Measurements from ENCODE around the gene HGFAC.

DNA sequence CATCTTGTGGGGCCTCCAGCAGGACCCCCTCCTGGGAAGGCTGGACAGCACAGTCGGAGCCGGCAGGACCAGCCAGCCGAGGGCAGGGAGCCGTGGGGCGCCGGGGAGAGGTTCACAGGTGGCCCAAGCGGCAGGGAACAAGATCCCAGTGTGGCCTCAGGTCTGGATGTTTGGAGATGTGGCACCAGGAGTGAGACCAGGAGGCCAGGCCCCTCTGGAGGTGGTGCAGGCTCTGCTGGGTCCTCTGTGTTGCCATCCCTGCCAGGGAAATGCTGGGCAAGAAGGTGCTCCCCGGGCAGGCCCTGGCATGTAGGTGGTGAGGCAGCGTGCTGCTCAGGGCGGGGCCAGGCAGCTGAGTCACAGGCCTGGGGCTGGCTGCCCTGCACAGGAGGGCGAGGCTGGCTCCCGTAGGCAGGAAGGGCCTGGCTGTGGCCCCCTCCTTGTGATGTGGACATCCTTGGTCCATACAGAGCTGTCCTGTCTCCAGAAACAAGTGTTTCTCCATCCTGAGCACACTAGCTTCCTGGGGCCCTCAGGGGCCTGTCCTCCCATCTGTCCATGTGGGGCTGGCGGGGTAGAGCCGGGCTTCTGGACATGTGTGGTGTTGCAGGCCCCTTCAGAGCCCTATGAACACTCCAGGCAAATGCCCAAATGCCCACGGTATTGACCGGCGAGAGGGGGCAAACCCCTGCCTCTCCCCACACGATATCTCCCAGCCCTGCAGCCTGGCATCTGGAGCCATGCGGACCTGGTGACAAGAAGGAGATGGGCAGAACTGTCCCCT lies 4.8 kb upstream of the HGFAC start:
- TF ChIP-seq TAF1 (IDR thresholded peaks at IDR 0.05; ENCODE audit: low read depth) (no peak), CTCF (IDR thresholded peaks at IDR 0.05; ENCODE audit: poor library complexity, severe bottlenecking) (no peak), EZH2 (IDR thresholded peaks at IDR 0.05; ENCODE audit: borderline replicate concordance, insufficient read depth, low read length, poor library complexity, severe bottlenecking) (no peak)

Data from neural cell (in vitro differentiated cells).